SU-DHL-6 (cell line): ENCODE measurements around the gene CRKL.

Experiments used
- EZH2phosphoT487 ChIP-seq: fragments of 200-600 bp; sonication (generic), shearing (Covaris generic); conservative IDR thresholded peaks from 2 replicates; pipeline ENCODE4 v1.6.1; 2018; ENCODE audit warnings: mild to moderate bottlenecking, antibody characterized with exemption, low read length, moderate library complexity, mixed read lengths
- TF ChIP-seq, protein P1 (sequence below): fragments of 200-600 bp; sonication (generic); IDR thresholded peaks from one replicate; pipeline ENCODE4 v1.5.1; 2017; ENCODE audit warnings: antibody characterized with exemption, mild to moderate bottlenecking, low read length, moderate library complexity; ENCODE audit not compliant: insufficient read depth, poor library complexity, severe bottlenecking

- TF ChIP-seq, protein P1, sequence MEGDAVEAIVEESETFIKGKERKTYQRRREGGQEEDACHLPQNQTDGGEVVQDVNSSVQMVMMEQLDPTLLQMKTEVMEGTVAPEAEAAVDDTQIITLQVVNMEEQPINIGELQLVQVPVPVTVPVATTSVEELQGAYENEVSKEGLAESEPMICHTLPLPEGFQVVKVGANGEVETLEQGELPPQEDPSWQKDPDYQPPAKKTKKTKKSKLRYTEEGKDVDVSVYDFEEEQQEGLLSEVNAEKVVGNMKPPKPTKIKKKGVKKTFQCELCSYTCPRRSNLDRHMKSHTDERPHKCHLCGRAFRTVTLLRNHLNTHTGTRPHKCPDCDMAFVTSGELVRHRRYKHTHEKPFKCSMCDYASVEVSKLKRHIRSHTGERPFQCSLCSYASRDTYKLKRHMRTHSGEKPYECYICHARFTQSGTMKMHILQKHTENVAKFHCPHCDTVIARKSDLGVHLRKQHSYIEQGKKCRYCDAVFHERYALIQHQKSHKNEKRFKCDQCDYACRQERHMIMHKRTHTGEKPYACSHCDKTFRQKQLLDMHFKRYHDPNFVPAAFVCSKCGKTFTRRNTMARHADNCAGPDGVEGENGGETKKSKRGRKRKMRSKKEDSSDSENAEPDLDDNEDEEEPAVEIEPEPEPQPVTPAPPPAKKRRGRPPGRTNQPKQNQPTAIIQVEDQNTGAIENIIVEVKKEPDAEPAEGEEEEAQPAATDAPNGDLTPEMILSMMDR = no peak
- no peak for TF ChIP-seq EZH2phosphoT487
Observed at GRCh38 chr22:20890975-20891374, 26.2 kb upstream of the CRKL start.
